Cortex of kidney (tissue), 1 donor: Measurements from ENCODE around the gene GSX1.
"Not testable (repeated sequence)": the region's sequence is repeated elsewhere in the genome, so short reads cannot be mapped to it uniquely, and the experiment has no call there.

Experiments used
- DNase-seq: peaks from one replicate; lab custom pipeline; 2025; lab: John Stamatoyannopoulos, UW

Gene GSX1

DNA sequence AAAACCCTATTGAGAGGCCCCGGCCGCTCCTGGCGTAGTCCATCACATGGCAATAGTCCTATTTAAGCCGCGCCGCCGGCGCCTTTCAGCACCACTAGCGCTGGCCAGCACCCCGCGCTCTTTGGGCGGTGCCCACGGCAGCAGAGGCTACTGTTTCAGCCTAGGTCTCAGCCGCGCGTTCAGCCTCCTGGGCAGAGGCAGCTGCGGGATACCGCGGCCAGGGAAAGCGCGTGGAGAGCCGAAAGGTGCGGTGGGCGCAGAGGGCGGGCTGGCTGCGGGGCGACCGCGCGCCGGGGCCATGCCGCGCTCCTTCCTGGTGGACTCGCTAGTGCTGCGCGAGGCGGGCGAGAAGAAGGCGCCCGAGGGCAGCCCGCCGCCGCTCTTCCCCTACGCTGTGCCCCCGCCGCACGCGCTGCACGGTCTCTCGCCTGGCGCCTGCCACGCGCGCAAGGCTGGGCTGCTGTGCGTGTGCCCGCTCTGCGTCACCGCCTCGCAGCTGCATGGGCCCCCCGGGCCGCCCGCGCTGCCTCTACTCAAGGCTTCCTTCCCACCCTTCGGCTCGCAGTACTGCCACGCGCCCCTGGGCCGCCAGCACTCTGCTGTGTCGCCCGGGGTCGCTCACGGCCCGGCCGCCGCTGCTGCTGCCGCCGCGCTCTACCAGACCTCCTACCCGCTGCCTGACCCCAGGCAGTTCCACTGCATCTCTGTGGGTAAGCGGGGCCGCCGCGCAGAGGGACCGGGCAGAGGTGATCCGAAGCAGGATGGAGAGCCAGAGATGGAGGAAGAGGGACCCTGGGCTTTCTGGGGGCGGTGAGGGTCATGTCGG is at the start of gene GSX1:
Gene GSX1, plus strand, starts transcription at position 91 of the 826 bp plus-strand sequence. Its CDS starts 208 bp downstream, at position 299.
- no peak for DNase-seq

DNA sequence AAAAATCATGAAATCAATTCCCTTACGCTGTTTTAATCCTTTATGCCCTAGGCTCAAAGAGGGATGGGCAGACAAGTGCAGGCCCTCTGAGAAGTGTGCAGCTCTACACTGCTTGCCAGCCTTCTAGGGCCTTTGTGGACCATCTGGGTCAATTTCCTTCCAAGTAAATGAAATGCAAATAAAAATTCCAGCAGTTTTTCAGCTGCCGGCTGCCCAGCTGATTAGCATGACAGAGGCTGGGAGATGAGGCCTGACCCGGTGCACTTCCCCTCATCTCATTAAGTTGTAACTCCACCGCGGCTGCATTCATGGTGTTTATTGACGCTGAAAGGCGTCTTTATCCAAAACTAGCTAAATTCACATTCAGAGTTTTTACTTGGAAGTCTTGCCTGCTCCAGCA is 47.5 kb upstream of the GSX1 start:
- DNase-seq = no peak

DNA sequence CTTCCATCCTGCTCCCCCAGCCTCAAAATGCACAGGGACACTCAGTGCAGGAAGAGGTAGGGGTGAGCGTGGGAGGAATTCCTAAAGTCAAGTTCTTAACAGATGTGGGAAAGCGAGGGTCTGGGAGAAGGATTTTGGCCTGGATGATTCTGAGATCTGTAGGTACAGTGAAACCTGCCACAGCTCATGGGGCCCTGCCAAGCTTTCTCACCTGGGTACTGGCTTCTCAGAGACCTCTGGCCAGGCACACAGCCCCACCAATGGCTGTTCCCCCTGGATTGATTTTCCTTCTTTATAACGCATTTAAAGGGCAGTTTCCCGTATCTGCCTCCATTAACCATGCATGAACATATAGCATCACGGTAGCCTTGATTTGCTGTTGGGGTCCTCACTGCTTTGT is 47.0 kb upstream of the GSX1 start:
- DNase-seq = no peak

DNA sequence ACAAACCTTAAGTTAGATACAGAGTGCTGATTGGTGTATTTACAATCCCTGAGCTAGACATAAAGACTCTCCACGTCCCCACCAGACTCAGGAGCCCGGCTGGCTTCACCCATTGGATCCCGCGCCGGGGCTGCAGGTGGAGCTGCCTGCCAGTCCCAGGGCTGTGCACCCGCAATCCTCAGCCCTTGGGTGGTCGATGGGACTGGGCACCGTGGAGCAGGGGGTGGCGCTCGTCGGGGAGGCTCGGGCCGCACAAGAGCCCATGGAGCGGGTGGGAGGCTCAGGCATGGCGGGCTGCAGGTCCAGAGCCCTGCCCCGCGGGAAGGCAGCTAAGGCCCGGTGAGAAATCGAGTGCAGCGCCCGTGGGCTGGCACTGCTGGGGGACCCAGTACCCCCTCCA is 44.1 kb upstream of the GSX1 start:
- not testable (repeated sequence) for DNase-seq

- no peak for DNase-seq
These were observed 40.2 kb upstream of the GSX1 start for GRCh38 chr13:27751953-27752532.

- DNase-seq = no peak
These were observed 26.6 kb upstream of the GSX1 start for GRCh38 chr13:27765650-27766049.

GRCh38 chr13:27770809-27771208 is 21.5 kb upstream of the GSX1 start:
- DNase-seq = no peak

GRCh38 chr13:27772651-27773425 is 19.4 kb upstream of the GSX1 start:
- DNase-seq = no peak

DNA sequence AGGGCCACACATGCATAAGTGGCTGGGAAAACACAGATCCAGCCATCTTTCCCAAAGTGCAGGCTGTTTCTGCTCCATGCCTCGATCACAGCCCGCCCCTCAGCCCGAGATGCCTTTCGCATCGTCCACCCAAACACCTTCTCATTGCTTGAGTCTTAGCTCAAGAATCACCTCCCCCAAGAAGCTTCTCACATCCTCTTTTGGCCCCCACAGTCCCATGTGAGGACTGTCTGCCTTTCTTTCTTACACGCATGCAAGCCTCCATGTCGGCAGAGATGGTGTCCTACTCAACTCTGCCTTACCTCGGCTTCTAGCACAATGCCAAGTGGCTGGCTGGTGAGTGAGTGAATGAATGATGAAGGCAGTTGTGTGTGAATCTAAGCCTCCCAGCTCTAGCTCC is 18.1 kb upstream of the GSX1 start:
- no peak for DNase-seq

GRCh38 chr13:27774651-27775050 is 17.6 kb upstream of the GSX1 start:
- no peak for DNase-seq

DNA sequence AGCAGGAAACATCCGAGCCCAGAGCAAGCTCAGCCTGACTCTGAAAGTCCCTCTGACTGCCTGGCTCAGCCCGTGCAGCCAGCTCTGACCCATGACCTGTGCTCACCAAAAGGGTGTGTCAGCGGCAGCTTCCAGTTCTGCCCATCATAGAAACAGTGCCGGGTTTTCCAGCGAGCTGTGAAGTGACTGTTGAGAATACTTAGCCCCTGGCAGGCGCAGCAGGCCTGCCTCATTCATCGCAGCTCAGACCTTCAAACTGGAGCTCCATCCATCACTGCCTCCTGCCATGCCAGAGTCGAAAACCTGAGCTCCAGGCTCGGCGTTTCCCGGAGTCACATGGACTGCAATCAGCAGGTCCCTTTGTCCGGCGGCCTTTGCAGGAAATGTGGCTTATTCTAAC is 16.3 kb upstream of the GSX1 start:
- DNase-seq = no peak

- no peak for DNase-seq
These were observed 10.1 kb upstream of the GSX1 start for GRCh38 chr13:27782151-27782550.

DNA sequence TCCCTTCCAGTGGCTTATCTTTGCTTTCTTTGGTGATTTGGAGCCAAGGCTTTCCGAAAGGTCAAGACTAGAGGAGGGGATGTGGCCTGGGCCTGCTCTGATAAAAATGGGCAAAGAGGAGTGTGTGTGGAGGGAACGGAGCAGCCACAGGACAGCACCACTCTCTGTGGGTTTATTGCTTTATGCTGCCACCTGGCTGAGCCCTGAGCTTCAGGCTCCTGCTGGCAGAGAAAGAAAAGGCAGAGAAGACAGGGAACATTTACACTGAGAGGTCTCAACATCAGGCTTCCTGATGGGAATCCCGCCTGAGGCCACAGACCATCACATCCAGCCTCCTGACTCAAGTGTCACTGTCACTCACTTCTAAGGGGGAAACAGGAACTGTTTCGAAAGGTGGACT is 9.2 kb upstream of the GSX1 start:
- no peak for DNase-seq

DNA sequence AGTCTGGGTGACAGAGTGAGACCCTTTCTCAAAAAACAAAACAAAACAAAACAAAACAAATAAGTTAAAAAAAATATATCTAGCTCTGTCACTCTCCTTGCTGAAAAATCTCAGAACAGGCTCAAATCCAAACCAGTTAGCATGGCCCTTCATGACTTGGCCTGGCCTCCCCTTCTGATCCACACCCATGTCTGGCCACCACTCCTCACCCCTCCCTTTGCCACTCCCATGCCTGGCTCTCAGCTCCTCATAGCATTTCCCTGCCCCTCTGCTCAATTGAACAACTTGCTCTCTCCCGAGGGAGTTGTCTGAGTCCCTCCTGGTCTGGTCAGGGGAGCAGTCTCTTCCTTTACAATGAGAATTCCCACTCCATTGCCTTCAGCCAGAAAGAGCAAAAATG is 4.0 kb upstream of the GSX1 start:
- no peak for DNase-seq

- no peak for DNase-seq
These were observed 3.2 kb upstream of the GSX1 start for GRCh38 chr13:27789153-27789494.

DNA sequence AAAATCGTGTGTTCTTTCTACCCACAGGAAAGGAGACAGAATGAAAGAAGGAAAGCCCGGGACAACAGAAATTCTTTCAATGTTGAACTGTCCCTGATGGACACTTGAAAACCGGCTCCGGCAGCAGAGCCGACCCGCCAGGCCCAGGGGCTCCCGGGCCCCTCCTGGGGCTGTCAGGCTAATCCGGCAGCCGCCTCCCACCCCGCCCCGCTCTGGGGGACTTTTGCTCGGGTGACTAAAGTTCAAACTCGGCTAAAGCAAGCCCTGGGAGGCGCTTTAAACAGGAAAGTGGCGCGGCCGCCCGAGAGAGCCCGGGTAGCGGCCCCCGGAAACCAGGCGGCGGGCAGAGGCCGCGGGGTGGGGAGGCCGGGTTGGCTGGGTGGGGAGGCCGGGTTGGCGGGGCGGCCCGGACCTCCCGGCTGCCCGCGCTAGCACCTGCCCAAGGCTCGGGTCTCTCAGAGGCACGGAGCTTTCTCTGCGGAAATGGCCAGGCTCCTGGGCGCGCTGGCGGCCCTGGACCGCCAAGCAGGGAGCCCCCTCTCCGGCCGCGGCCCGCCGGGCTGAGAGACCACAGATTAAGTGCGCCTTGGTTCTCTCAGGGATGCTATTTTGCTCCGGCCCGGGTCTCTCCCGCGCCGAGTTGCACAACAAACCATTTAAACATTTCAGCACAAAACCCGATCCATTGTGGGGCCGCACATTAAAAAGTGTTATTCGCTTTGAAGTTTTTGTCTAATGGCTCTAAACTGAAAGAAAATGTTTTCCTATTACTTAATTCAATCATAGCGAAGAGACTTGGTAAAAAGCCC is 2.6 kb upstream of the GSX1 start:
- DNase-seq = no peak

DNA sequence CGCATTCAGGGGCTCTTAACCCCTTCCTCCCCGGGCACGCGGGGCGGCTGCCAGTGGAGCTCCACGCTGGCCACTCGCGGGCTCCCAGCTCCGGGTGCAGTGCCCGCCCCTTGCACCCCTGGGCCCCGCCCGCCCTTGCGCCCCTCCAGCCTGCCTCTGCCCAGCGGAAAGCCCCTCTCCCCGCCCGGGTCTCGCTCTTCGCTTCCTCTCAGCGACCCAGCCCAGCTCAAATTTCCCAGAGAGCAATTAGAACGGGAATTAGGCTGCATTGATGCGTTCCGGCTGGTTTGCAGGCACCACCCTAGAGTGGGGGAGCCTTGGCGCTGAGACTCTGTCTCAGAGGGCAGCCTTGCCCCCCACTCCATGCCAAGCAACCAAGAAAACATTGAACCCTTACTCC is 1.8 kb upstream of the GSX1 start:
- no peak for DNase-seq

GRCh38 chr13:27791146-27791900 is 960 bp upstream of the GSX1 start:
- DNase-seq = no peak

- no peak for DNase-seq
These were observed 336 bp upstream of the GSX1 start for GRCh38 chr13:27791901-27792392.

DNA sequence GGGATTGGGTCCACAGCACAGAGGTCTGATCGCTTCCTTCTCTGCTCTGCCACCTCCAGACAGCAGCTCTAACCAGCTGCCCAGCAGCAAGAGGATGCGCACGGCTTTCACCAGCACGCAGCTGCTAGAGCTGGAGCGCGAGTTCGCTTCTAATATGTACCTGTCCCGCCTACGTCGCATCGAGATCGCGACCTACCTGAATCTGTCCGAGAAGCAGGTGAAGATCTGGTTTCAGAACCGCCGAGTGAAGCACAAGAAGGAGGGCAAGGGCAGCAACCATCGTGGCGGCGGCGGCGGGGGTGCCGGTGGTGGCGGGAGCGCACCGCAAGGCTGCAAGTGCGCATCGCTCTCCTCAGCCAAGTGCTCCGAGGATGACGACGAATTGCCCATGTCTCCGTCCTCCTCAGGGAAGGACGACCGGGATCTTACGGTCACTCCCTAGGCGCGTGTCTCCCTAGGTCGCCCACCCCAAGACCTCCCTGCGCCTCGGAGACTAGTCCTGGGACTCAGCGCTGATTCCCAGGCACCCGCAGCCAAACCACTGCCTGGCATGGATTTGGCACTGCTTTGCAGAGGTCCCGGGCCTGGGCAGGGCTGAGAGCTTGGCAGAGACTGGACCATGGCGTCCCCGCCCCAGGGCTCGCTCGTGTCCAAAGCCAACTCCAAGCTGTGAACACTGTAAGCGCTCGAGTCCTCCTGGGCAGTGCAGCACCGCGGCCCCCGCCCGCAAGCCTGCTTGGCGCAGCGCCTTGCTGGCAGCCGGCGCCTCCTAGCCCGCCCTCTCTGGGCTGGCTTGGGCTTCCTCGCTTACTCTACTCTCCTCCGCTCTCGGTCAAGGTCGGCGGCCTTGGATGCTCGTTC is 1.5 kb downstream of the GSX1 start:
- DNase-seq = no peak

- DNase-seq = no peak
These were observed 2.0 kb downstream of the GSX1 start for GRCh38 chr13:27794368-27794691.
